ENCODE measurements around the gene NFATC4.
"Not testable (repeated sequence)": the region's sequence is repeated elsewhere in the genome, so short reads cannot be mapped to it uniquely, and the experiment has no call there.

The NFATC4 gene

GRCh38 chr14:24367514-24368211, at the start of gene NFATC4:
Gene NFATC4 (plus strand): TSS chr14:24368184. CDS start chr14:24368341, 157 bp downstream.
- no peak for DNase-seq (ENCODE audit: low spot score)

- no peak for DNase-seq (ENCODE audit: low spot score)
Observed at GRCh38 chr14:24321212-24321975, 46.6 kb upstream of the NFATC4 start.

- no peak for DNase-seq (ENCODE audit: low spot score)
Observed at GRCh38 chr14:24322672-24323071, 45.3 kb upstream of the NFATC4 start.

GRCh38 chr14:24323341-24323740, 44.6 kb upstream of the NFATC4 start:
- no peak for DNase-seq (ENCODE audit: low spot score)

GRCh38 chr14:24324024-24324423, 44.0 kb upstream of the NFATC4 start:
- DNase-seq (ENCODE audit: low spot score): no peak

GRCh38 chr14:24325041-24325530, 42.9 kb upstream of the NFATC4 start:
- DNase-seq (ENCODE audit: low spot score): no peak

- DNase-seq (ENCODE audit: low spot score): no peak
Observed at GRCh38 chr14:24325963-24326362, 42.0 kb upstream of the NFATC4 start.

- no peak for DNase-seq (ENCODE audit: low spot score)
Observed at GRCh38 chr14:24327303-24327702, 40.7 kb upstream of the NFATC4 start.

- not testable (repeated sequence) for DNase-seq (ENCODE audit: low spot score)
Observed at GRCh38 chr14:24327914-24328313, 40.1 kb upstream of the NFATC4 start.

- no peak for DNase-seq (ENCODE audit: low spot score)
Observed at GRCh38 chr14:24329073-24329663, 38.8 kb upstream of the NFATC4 start.

- DNase-seq (ENCODE audit: low spot score): no peak
Observed at GRCh38 chr14:24329736-24330135, 38.2 kb upstream of the NFATC4 start.

- DNase-seq (ENCODE audit: low spot score): no peak
Observed at GRCh38 chr14:24330973-24331674, 36.9 kb upstream of the NFATC4 start.

GRCh38 chr14:24331731-24332267, 36.2 kb upstream of the NFATC4 start:
- DNase-seq (ENCODE audit: low spot score): no peak

- DNase-seq (ENCODE audit: low spot score): peak; percentile 95
Observed at GRCh38 chr14:24332268-24332993, 35.6 kb upstream of the NFATC4 start.

- no peak for DNase-seq (ENCODE audit: low spot score)
Observed at GRCh38 chr14:24334431-24335291, 33.3 kb upstream of the NFATC4 start, which contains the start of gene ADCY4. Gene ADCY4 (minus strand): TSS chr14:24335071. CDS start chr14:24334652, 419 bp downstream.

- DNase-seq (ENCODE audit: low spot score): no peak
Observed at GRCh38 chr14:24335461-24336171, 32.4 kb upstream of the NFATC4 start.

- DNase-seq (ENCODE audit: low spot score): no peak
Observed at GRCh38 chr14:24337144-24337823, 30.7 kb upstream of the NFATC4 start.

- no peak for DNase-seq (ENCODE audit: low spot score)
Observed at GRCh38 chr14:24337824-24338175, 30.2 kb upstream of the NFATC4 start.

- no peak for DNase-seq (ENCODE audit: low spot score)
Observed at GRCh38 chr14:24338843-24339242, 29.1 kb upstream of the NFATC4 start.
